H1 (cell line): ENCODE data around the gene ADM5. TPM values are rescaled to one million over a fixed set of nuclear protein-coding genes. Genes with fewer than 3 reads are reported as not detected.

ENCODE experiments used
- CTCF ChIA-PET: fragments of 300-600 bp; sonication (Branson Sonifier 250); formaldehyde crosslinking; loops from one replicate; lab custom pipeline; 2021; ENCODE audit not compliant: partially characterized antibody; lab: Charles Lee
- POLR2A ChIA-PET: fragments of 300-600 bp; sonication (Branson Sonifier 250); formaldehyde crosslinking; loops from one replicate; lab custom pipeline; 2021; ENCODE audit warnings: inconsistent platforms; ENCODE audit not compliant: partially characterized antibody; lab: Charles Lee
- DNase-seq, 2 experiments: peaks; one replicate each; pipeline versions ENCODE4 v3.0.0 to v3.0.0-alpha.2; 2010 to 2022; ENCODE audit warnings: low spot score in 2 of 2, low read depth in 1 of 2, mixed read lengths in 1 of 2
- FAIRE-seq: peaks from 2 replicates; lab custom pipeline; 2011; peaks lifted over from hg19 to GRCh38; lab: Jason Lieb, UNC
- H2AFZ ChIP-seq: 2 replicates; pipeline ENCODE4 v1.8.1; 2012; ENCODE audit warnings: low read length, inconsistent platforms
- H2AK5ac ChIP-seq: 2 replicates; pipeline ENCODE4 v1.6.1; 2013; ENCODE audit warnings: low read depth, low read length
- H2BK120ac ChIP-seq: replicated peaks from 2 replicates; pipeline ENCODE3; 2013; ENCODE audit warnings: low read depth, low read length, inconsistent platforms
- H2BK12ac ChIP-seq: 2 replicates; pipeline ENCODE4 v1.6.1; 2013; ENCODE audit warnings: low read depth, low read length
- H2BK15ac ChIP-seq: 2 replicates; pipeline ENCODE4 v1.6.1; 2013; ENCODE audit warnings: low read length
- H2BK20ac ChIP-seq: 2 replicates; pipeline ENCODE4 v1.6.1; 2013; ENCODE audit warnings: low read length
- H2BK5ac ChIP-seq: 2 replicates; pipeline ENCODE4 v1.6.1; 2013; ENCODE audit warnings: low read depth, low read length
- H3K14ac ChIP-seq: 2 replicates; pipeline ENCODE4 v1.6.1; 2013; ENCODE audit warnings: inconsistent platforms; ENCODE audit not compliant: insufficient read length
- H3K18ac ChIP-seq: 2 replicates; pipeline ENCODE4 v1.6.1; 2013; ENCODE audit warnings: low read length; ENCODE audit errors: extremely low read depth
- H3K23ac ChIP-seq: 2 replicates; pipeline ENCODE4 v1.6.1; 2013; ENCODE audit warnings: inconsistent platforms; ENCODE audit not compliant: insufficient read length
- H3K23me2 ChIP-seq: 2 replicates; pipeline ENCODE4 v1.6.1; 2013; ENCODE audit warnings: low read depth, low read length
- H3K27ac ChIP-seq: 2 replicates; pipeline ENCODE4 v1.6.1; 2011; ENCODE audit warnings: low read depth, low read length, inconsistent platforms
- H3K27me3 ChIP-seq, 4 experiments: replicated peaks in 1 of 4; 1 replicate in 1 of 4; 2 replicates in 3 of 4; pipeline versions ENCODE4 v1.6.1 to v1.8.1; 2011 to 2013; ENCODE audit warnings: low read length in 3 of 4, mild to moderate bottlenecking in 3 of 4, inconsistent platforms in 2 of 4, mixed read lengths in 2 of 4, moderate library complexity in 1 of 4; ENCODE audit not compliant: control insufficient read depth in 3 of 4, insufficient read depth in 3 of 4; ENCODE audit errors: extremely low read depth in 1 of 4
- H3K36me3 ChIP-seq, 4 experiments: 2 replicates each; pipeline versions ENCODE4 v1.6.1 to v1.8.1; 2011 to 2013; ENCODE audit warnings: mild to moderate bottlenecking in 4 of 4, low read length in 3 of 4, moderate library complexity in 2 of 4, control low read depth in 1 of 4, inconsistent platforms in 1 of 4; ENCODE audit not compliant: insufficient read depth in 4 of 4, control insufficient read depth in 2 of 4
- H3K4ac ChIP-seq: replicated peaks from 2 replicates; pipeline ENCODE3; 2013; ENCODE audit warnings: low read length, low read depth, mixed read lengths, inconsistent platforms; ENCODE audit not compliant: insufficient read length
- H3K4me1 ChIP-seq, 4 experiments: replicated peaks in 1 of 4; 1 replicate in 1 of 4; 2 replicates in 3 of 4; pipeline versions ENCODE4 v1.6.1 to v1.8.1; 2011 to 2013; ENCODE audit warnings: low read length in 3 of 4, inconsistent platforms in 2 of 4, mixed read lengths in 1 of 4; ENCODE audit not compliant: insufficient read depth in 4 of 4, control insufficient read depth in 3 of 4
- H3K4me2 ChIP-seq, 2 experiments: 2 replicates each; pipeline versions ENCODE4 v1.6.1 to v1.8.1; 2011 to 2013; ENCODE audit warnings: low read depth in 2 of 2, low read length in 2 of 2, control low read depth in 1 of 2, inconsistent platforms in 1 of 2, mild to moderate bottlenecking in 1 of 2; ENCODE audit not compliant: insufficient read depth in 1 of 2
- H3K4me3 ChIP-seq, 4 experiments: fragments of 200-600, 300-600 bp in 1 of 4; sonication (generic), shearing (Covaris generic), sonication (Bioruptor Twin) in 1 of 4; 2 replicates each; pipeline versions ENCODE4 v1.5.1 to v1.8.1; 2011 to 2016; ENCODE audit warnings: low read length in 4 of 4, low read depth in 3 of 4, control low read depth in 2 of 4, inconsistent platforms in 2 of 4, mild to moderate bottlenecking in 2 of 4, mixed read lengths in 1 of 4, moderate library complexity in 1 of 4; ENCODE audit not compliant: insufficient read depth in 2 of 4; ENCODE audit errors: extremely low read depth in 1 of 4
- H3K56ac ChIP-seq: replicated peaks from 2 replicates; pipeline ENCODE3; 2013; ENCODE audit warnings: low read depth, mild to moderate bottlenecking, mixed read lengths, low read length, inconsistent platforms; ENCODE audit not compliant: insufficient read length
- H3K79me1 ChIP-seq: 2 replicates; pipeline ENCODE4 v1.6.1; 2013; ENCODE audit warnings: low read depth, low read length, control low read depth
- H3K79me2 ChIP-seq, 2 experiments: 2 replicates each; pipeline versions ENCODE4 v1.6.1 to v1.8.1; 2012 to 2013; ENCODE audit warnings: low read length in 2 of 2, mild to moderate bottlenecking in 2 of 2, inconsistent platforms in 1 of 2; ENCODE audit not compliant: insufficient read depth in 2 of 2, control insufficient read depth in 1 of 2
- H3K9ac ChIP-seq, 4 experiments: replicated peaks in 1 of 4; 1 replicate in 1 of 4; 2 replicates in 3 of 4; pipeline versions ENCODE4 v1.6.1 to v1.8.1; 2011 to 2013; ENCODE audit warnings: low read depth in 3 of 4, low read length in 3 of 4, control low read depth in 2 of 4, mild to moderate bottlenecking in 2 of 4, moderate library complexity in 2 of 4, inconsistent platforms in 1 of 4; ENCODE audit errors: extremely low read depth in 1 of 4
- H3K9me3 ChIP-seq, 2 experiments: 2 replicates each; pipeline versions ENCODE4 v1.6.1 to v1.8.1; 2012 to 2013; ENCODE audit warnings: mild to moderate bottlenecking in 2 of 2, moderate library complexity in 2 of 2, control low read depth in 1 of 2, inconsistent platforms in 1 of 2, low read depth in 1 of 2, low read length in 1 of 2, mixed read lengths in 1 of 2; ENCODE audit not compliant: insufficient read depth in 2 of 2
- H4K20me1 ChIP-seq, 2 experiments: replicated peaks in 1 of 2; 2 replicates each; pipeline versions ENCODE3 to v1.8.1; 2011 to 2013; ENCODE audit warnings: inconsistent platforms in 2 of 2, low read length in 2 of 2, mild to moderate bottlenecking in 1 of 2; ENCODE audit not compliant: insufficient read depth in 2 of 2, control insufficient read depth in 1 of 2
- H4K5ac ChIP-seq: 2 replicates; pipeline ENCODE4 v1.6.1; 2013; ENCODE audit warnings: low read length, low read depth, mixed read lengths, inconsistent platforms; ENCODE audit not compliant: insufficient read length
- H4K8ac ChIP-seq: 2 replicates; pipeline ENCODE4 v1.8.0; 2013; ENCODE audit warnings: mild to moderate bottlenecking, moderate library complexity, low read length, inconsistent platforms; ENCODE audit not compliant: insufficient read depth; ENCODE audit errors: extremely low read depth
- H4K91ac ChIP-seq: replicated peaks from 2 replicates; pipeline ENCODE3; 2013; ENCODE audit warnings: low read length, mixed read lengths, inconsistent platforms; ENCODE audit not compliant: insufficient read length
- HDAC2 ChIP-seq, 2 experiments: fragments of 300-600 bp in 1 of 2; sonication (generic) in 1 of 2; IDR thresholded peaks; 2 replicates each; pipeline ENCODE4 v1.6.1; 2011 to 2012; ENCODE audit warnings: low read depth in 2 of 2, low read length in 2 of 2, mild to moderate bottlenecking in 2 of 2, moderate library complexity in 2 of 2, borderline replicate concordance in 1 of 2, inconsistent platforms in 1 of 2
- KDM1A ChIP-seq: fragments of 200-600, 300-600 bp; sonication (generic); IDR thresholded peaks from 2 replicates; pipeline ENCODE4 v1.7.1; 2016; ENCODE audit warnings: mild to moderate bottlenecking, low read length, borderline replicate concordance
- RBBP5 ChIP-seq: IDR thresholded peaks from 2 replicates; pipeline ENCODE4 v1.7.1; 2012; ENCODE audit warnings: low read depth, mild to moderate bottlenecking, inconsistent platforms, low read length, moderate library complexity, borderline replicate concordance
- RNF2 ChIP-seq: fragments of 200-900, 300-1000 bp; sonication (generic); IDR thresholded peaks from 2 replicates; pipeline ENCODE4 v1.7.1; 2016; ENCODE audit warnings: borderline replicate concordance, low read depth, mild to moderate bottlenecking, antibody characterized with exemption, low read length; ENCODE audit not compliant: poor library complexity, severe bottlenecking; ENCODE audit errors: missing control alignments
- SP4 ChIP-seq: IDR thresholded peaks from 2 replicates; pipeline ENCODE4 v1.6.1; 2012; ENCODE audit warnings: low read length, inconsistent platforms
- TAF7 ChIP-seq: optimal IDR thresholded peaks from 2 replicates; pipeline ENCODE3; 2011; ENCODE audit warnings: low read depth, mild to moderate bottlenecking, inconsistent platforms, low read length, moderate library complexity, borderline replicate concordance
- WGBS, 2 experiments: shearing (Covaris generic) in 1 of 2; methylation state at CpG; one replicate each; pipeline versions ENCODE4 v1.1.6 to v1.1.7; 2013 to 2015; ENCODE audit warnings: low lambda C conversion rate in 2 of 2, mixed read lengths in 2 of 2, inconsistent platforms in 1 of 2, low coverage in 1 of 2, missing lambda C conversion rate in 1 of 2; ENCODE audit not compliant: insufficient replicate concordance in 2 of 2, insufficient coverage in 1 of 2, insufficient read length in 1 of 2; ENCODE audit errors: extremely low coverage in 1 of 2, missing lambda C conversion rate in 1 of 2; 5-methylcytosine and 5-hydroxymethylcytosine counted together
- polyA plus RNA-seq, 7 experiments: library from polyadenylated mRNA; depleted of rRNA in 3 of 7; stranded (reverse) in 5 of 7; unstranded in 2 of 7; fragments of >200 nt in 5 of 7; fragments of 200-250 nt in 2 of 7; gene quantifications; 1 replicate in 5 of 7; 2 replicates in 1 of 7; 4 replicates in 1 of 7; pipeline versions ENCODE4 v1.2.1 to v1.2.3, GENCODE V29; 2011 to 2013; ENCODE audit warnings: missing spikeins in 2 of 7, mixed read lengths in 2 of 7
- total RNA-seq: library from RNA; stranded (reverse); fragmentation: NEBNext Ultra II Directional; extraction: Animal tissue kit (Norgen Biotek cat#: 25700); gene quantifications from 2 replicates; pipeline ENCODE4 v1.2.1, GENCODE V29; 2021
- TF ChIP-seq, protein P1 (sequence below), 3 experiments: IDR thresholded peaks; 1 replicate in 2 of 3; 2 replicates in 1 of 3; pipeline versions ENCODE4 v1.5.1 to v1.6.1; 2011; ENCODE audit warnings: low read length in 3 of 3, mild to moderate bottlenecking in 3 of 3, inconsistent platforms in 2 of 3, low read depth in 1 of 3, moderate library complexity in 1 of 3; ENCODE audit not compliant: insufficient read depth in 1 of 3; ENCODE audit errors: control extremely low read depth in 1 of 3
- TF ChIP-seq, protein P2 (sequence below): IDR thresholded peaks from 2 replicates; pipeline ENCODE4 v1.6.1; 2012; ENCODE audit warnings: inconsistent platforms

ADM5 gene
- total and polyA plus RNA-seq, 2 of the 8 experiments (the other 6 are each of a cell fraction or from before 2014, with no cell fraction given), result 2.5 to 2.6 TPM

DNA sequence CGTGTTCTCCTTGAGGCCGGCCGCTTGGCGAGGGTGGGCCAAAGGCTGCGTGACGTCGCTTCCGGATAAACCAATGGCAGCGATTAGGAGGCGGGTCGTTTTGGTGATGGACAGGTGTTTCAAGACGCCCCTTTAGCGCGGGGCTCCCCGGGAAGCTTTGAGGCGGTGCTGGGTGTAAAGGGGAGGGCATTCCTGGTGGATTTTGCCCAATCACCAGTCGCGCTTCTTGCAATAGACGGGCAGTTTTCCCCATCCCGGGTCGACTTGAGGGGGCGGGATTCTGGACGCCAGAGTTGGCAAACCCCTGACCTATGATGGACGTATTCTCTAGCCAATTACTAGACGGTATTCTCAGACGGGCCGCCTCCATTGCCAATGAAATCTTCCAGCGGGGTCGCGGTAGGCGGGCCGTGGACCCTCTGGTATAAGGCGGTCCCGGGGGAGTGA, 12.6 kb upstream of the ADM5 start:
- Histone ChIP-seq H3K27me3 (no peaks in the 10 kb centered on the region), H2BK15ac (no peak overlapping the region), H3K4ac (no peak overlapping the region), H3K4me3 (peak overlapping the region; percentile 82 to 99 (median 86)), H4K91ac (no peak overlapping the region), H3K56ac (peak overlapping the region; percentile 100), H3K14ac (no peak overlapping the region), H2BK20ac (no peak overlapping the region), H3K23ac (no peak overlapping the region), H2BK120ac (no peak overlapping the region), H3K9me3 (no peaks in the 10 kb centered on the region), H3K79me1 (peaks cover 3% of the 10 kb centered on the region), H3K23me2 (peaks cover 4% of the 10 kb centered on the region), H3K36me3 (peaks cover 2 to 12% (median 6%) of the 10 kb centered on the region in 4 experiments), H2AFZ (no peak overlapping the region), H4K8ac (peak overlapping the region; percentile 100), H2BK5ac (peak overlapping the region; percentile 99), H4K20me1 (peaks cover 12 to 24% of the 10 kb centered on the region in 2 experiments), H3K27ac (peak overlapping the region; percentile 100), H3K79me2 (peaks cover 17 to 43% of the 10 kb centered on the region in 2 experiments), H2AK5ac (no peak overlapping the region; the same call in 1 of the 2 replicates), H4K5ac (no peak overlapping the region), H3K9ac (peak overlapping the region in 3 of 4 experiments; percentile 91 to 100 (median 99); a peak in 5 of 7 replicates), H3K4me1 (peaks cover 2 to 19% (median 11%) of the 10 kb centered on the region in 4 experiments), H3K18ac (no peak overlapping the region), H3K4me2 (peak overlapping the region; percentile 71 to 76; a peak in 2 of 4 replicates), H2BK12ac (no peak overlapping the region; the same call in 1 of the 2 replicates)
- ChIA-PET POLR2A (interaction anchor here (0.7 to 14.5 kb wide), 49 partner anchors 13 to 1058 kb away, joined by 3 to 275 read pairs (median 4); partner anchors contain the start of genes ADM5, AKT1S1, ALDH16A1 and AP2A1), CTCF (interaction anchor here (0.7 to 7.4 kb wide), 8 partner anchors 9 to 161 kb away, joined by 3 to 39 read pairs (median 4); partner anchors contain the start of gene RRAS)
- 2% methylated on average over 34 of the region's 34 CpGs; no CpG with 5 or more reads in 1 of the 2 experiments for WGBS, 2 experiments
- FAIRE-seq, result no peak
- peak; percentile 99 to 100 for DNase-seq
- TF ChIP-seq, protein P1, sequence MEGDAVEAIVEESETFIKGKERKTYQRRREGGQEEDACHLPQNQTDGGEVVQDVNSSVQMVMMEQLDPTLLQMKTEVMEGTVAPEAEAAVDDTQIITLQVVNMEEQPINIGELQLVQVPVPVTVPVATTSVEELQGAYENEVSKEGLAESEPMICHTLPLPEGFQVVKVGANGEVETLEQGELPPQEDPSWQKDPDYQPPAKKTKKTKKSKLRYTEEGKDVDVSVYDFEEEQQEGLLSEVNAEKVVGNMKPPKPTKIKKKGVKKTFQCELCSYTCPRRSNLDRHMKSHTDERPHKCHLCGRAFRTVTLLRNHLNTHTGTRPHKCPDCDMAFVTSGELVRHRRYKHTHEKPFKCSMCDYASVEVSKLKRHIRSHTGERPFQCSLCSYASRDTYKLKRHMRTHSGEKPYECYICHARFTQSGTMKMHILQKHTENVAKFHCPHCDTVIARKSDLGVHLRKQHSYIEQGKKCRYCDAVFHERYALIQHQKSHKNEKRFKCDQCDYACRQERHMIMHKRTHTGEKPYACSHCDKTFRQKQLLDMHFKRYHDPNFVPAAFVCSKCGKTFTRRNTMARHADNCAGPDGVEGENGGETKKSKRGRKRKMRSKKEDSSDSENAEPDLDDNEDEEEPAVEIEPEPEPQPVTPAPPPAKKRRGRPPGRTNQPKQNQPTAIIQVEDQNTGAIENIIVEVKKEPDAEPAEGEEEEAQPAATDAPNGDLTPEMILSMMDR (IDR thresholded peaks at IDR 0.05; ENCODE audit: control extremely low read depth in 1 of 3, insufficient read depth in 1 of 3, low read depth in 1 of 3, low read length in 3 of 3), result no peak
- no peak for TF ChIP-seq KDM1A
- peak; percentile 97 for TF ChIP-seq SP4
- TF ChIP-seq, protein P2, sequence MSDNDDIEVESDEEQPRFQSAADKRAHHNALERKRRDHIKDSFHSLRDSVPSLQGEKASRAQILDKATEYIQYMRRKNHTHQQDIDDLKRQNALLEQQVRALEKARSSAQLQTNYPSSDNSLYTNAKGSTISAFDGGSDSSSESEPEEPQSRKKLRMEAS, result no peak
- no peak for TF ChIP-seq HDAC2 (IDR thresholded peaks at IDR 0.05; ENCODE audit: borderline replicate concordance in 1 of 2, low read depth in 2 of 2, low read length in 2 of 2)
- TF ChIP-seq RNF2, result no peak
- TF ChIP-seq TAF7, result no peak
- no peak for TF ChIP-seq RBBP5
